Osteocyte (in vitro differentiated cells): Measurements from ENCODE around the gene CAST. TPM values are rescaled to one million over a fixed set of nuclear protein-coding genes. Genes with fewer than 3 reads are reported as not detected.

Experiments
- DNase-seq: peaks from one replicate; pipeline ENCODE4 v3.0.0; 2021; ENCODE audit warnings: mixed read lengths; ENCODE audit not compliant: unreplicated experiment; ENCODE audit errors: extremely low spot score
- H3K27ac Mint-ChIP-seq: one replicate; pipeline ENCODE4 v1.8.0; 2021; ENCODE audit warnings: mild to moderate bottlenecking, mixed read lengths; ENCODE audit not compliant: unreplicated experiment
- H3K27me3 Mint-ChIP-seq: one replicate; pipeline ENCODE4 v1.8.0; 2021; ENCODE audit warnings: mixed read lengths; ENCODE audit not compliant: unreplicated experiment
- H3K36me3 Mint-ChIP-seq: one replicate; pipeline ENCODE4 v1.8.0; 2021; ENCODE audit warnings: mixed read lengths; ENCODE audit not compliant: unreplicated experiment
- H3K4me1 Mint-ChIP-seq: one replicate; pipeline ENCODE4 v1.8.0; 2021; ENCODE audit warnings: mixed read lengths; ENCODE audit not compliant: unreplicated experiment
- H3K4me3 Mint-ChIP-seq: one replicate; pipeline ENCODE4 v1.8.0; 2021; ENCODE audit warnings: mild to moderate bottlenecking, moderate library complexity, mixed read lengths; ENCODE audit not compliant: unreplicated experiment
- H3K9me3 Mint-ChIP-seq: one replicate; pipeline ENCODE4 v1.8.0; 2021; ENCODE audit warnings: mixed read lengths; ENCODE audit not compliant: unreplicated experiment
- CTCF ChIP-seq: fragments of 200-600 bp; sonication (generic); IDR thresholded peaks from 2 replicates; pipeline ENCODE4 v1.5.0; 2021; ENCODE audit warnings: antibody characterized with exemption, mild to moderate bottlenecking, moderate library complexity
- total RNA-seq: library from RNA; stranded (reverse); gene quantifications from 2 replicates; pipeline ENCODE4 v1.2.1, GENCODE V29; 2021

Gene CAST
- total RNA-seq, 1 donor from 2014 or later = 144 TPM

- H3K36me3 Mint-ChIP-seq = peaks cover 23% of the 10 kb centered on the region
- H3K9me3 Mint-ChIP-seq = no peaks in the 10 kb centered on the region
- no peak overlapping the region for H3K27ac Mint-ChIP-seq
- H3K4me1 Mint-ChIP-seq = no peaks in the 10 kb centered on the region
- no peak for TF ChIP-seq CTCF
- DNase-seq = no peak
- no peaks in the 10 kb centered on the region for H3K27me3 Mint-ChIP-seq
- no peak overlapping the region for H3K4me3 Mint-ChIP-seq
Observed at GRCh38 chr5:96730586-96730985, 68.4 kb downstream of the CAST start.

- no peak for TF ChIP-seq CTCF
- DNase-seq = no peak
- Mint-ChIP-seq H3K9me3 (no peaks in the 10 kb centered on the region), H3K27ac (no peak overlapping the region), H3K27me3 (no peaks in the 10 kb centered on the region), H3K36me3 (peaks cover 32% of the 10 kb centered on the region), H3K4me1 (no peaks in the 10 kb centered on the region), H3K4me3 (no peak overlapping the region)
Observed at GRCh38 chr5:96733771-96734500, 71.8 kb downstream of the CAST start.

GRCh38 chr5:96734871-96735325, 72.7 kb downstream of the CAST start:
- no peak for DNase-seq
- no peak overlapping the region for H3K4me3 Mint-ChIP-seq
- no peaks in the 10 kb centered on the region for H3K9me3 Mint-ChIP-seq
- no peak for TF ChIP-seq CTCF
- no peaks in the 10 kb centered on the region for H3K27me3 Mint-ChIP-seq
- peaks cover 33% of the 10 kb centered on the region for H3K36me3 Mint-ChIP-seq
- H3K27ac Mint-ChIP-seq = no peak overlapping the region
- no peaks in the 10 kb centered on the region for H3K4me1 Mint-ChIP-seq

GRCh38 chr5:96736937-96737336, 74.8 kb downstream of the CAST start:
- Mint-ChIP-seq H3K9me3 (no peaks in the 10 kb centered on the region), H3K27me3 (no peaks in the 10 kb centered on the region), H3K4me1 (no peaks in the 10 kb centered on the region), H3K27ac (no peak overlapping the region), H3K4me3 (no peak overlapping the region), H3K36me3 (peaks cover 44% of the 10 kb centered on the region)
- no peak for DNase-seq
- no peak for TF ChIP-seq CTCF

- no peak for TF ChIP-seq CTCF
- Mint-ChIP-seq H3K27me3 (no peaks in the 10 kb centered on the region), H3K27ac (no peak overlapping the region), H3K36me3 (peaks cover 52% of the 10 kb centered on the region), H3K9me3 (no peaks in the 10 kb centered on the region), H3K4me3 (no peak overlapping the region), H3K4me1 (no peaks in the 10 kb centered on the region)
- DNase-seq = no peak
Observed at GRCh38 chr5:96741106-96741505, 78.9 kb downstream of the CAST start.
